ENCODE data around the gene CXCR4.

- TF ChIP-seq CTCF (IDR thresholded peaks at IDR 0.05) = no peak
- TF ChIP-seq POLR2AphosphoS5 (IDR thresholded peaks at IDR 0.05) = no peak
- TF ChIP-seq POLR2A (IDR thresholded peaks at IDR 0.05) = no peak
- TF ChIP-seq EP300 (IDR thresholded peaks at IDR 0.05) = no peak
Observed at GRCh38 chr2:136130045-136130444, 12.1 kb upstream of the CXCR4 start.
